ENCODE measurements around the gene MUC3A. TPM values are rescaled to one million over a fixed set of nuclear protein-coding genes. Genes with fewer than 3 reads are reported as not detected.
"Not testable (repeated sequence)": the region's sequence is repeated elsewhere in the genome, so short reads cannot be mapped to it uniquely, and the experiment has no call there.

The MUC3A gene
- polyA plus RNA-seq (2013, experiment 1 of 2): 21.9 TPM
- 30.2 TPM for polyA plus RNA-seq (2013, experiment 2 of 2)

- Histone ChIP-seq H3K4me1 (ENCODE audit: insufficient read depth, low read length) (peaks cover 19% of the 10 kb centered on the region), H3K27me3 (ENCODE audit: insufficient read depth, low read length) (no peaks in the 10 kb centered on the region), H3K36me3 (ENCODE audit: insufficient read depth, low read length) (no peaks in the 10 kb centered on the region), H3K9me3 (ENCODE audit: insufficient read depth, low read depth, low read length) (no peaks in the 10 kb centered on the region), H3K4me3 (ENCODE audit: low read length) (peak within 1 kb of the TSS; percentile 5; the same call in 1 of the 2 replicates), H3K9ac (ENCODE audit: low read depth, low read length) (no peak within 1 kb of the TSS), H3K27ac (ENCODE audit: low read depth, low read length) (no peak within 1 kb of the TSS)
- 36% methylated on average over 23 of the region's 24 CpGs for WGBS
Measured at GRCh38 chr7:100949227-100949932, at the start of gene MUC3A. Gene MUC3A (plus strand): TSS chr7:100949534. CDS start chr7:100949625, 91 bp downstream.

- no peaks in the 10 kb centered on the region for H3K9me3 ChIP-seq (ENCODE audit: insufficient read depth, low read depth, low read length)
- no peak overlapping the region for H3K4me3 ChIP-seq (ENCODE audit: low read length)
- H3K27me3 ChIP-seq (ENCODE audit: insufficient read depth, low read length): peaks cover 13% of the 10 kb centered on the region
- H3K36me3 ChIP-seq (ENCODE audit: insufficient read depth, low read length): no peaks in the 10 kb centered on the region
- H3K27ac ChIP-seq (ENCODE audit: low read depth, low read length): no peak overlapping the region
- 94% methylated on average over 1 of the region's 2 CpGs for WGBS
- no peaks in the 10 kb centered on the region for H3K4me1 ChIP-seq (ENCODE audit: insufficient read depth, low read length)
- H3K9ac ChIP-seq (ENCODE audit: low read depth, low read length): no peak overlapping the region
Measured at GRCh38 chr7:100900978-100901377, 48.4 kb upstream of the MUC3A start.

- peaks cover 4% of the 10 kb centered on the region for H3K27me3 ChIP-seq (ENCODE audit: insufficient read depth, low read length)
- H3K9ac ChIP-seq (ENCODE audit: low read depth, low read length): no peak overlapping the region
- no peaks in the 10 kb centered on the region for H3K9me3 ChIP-seq (ENCODE audit: insufficient read depth, low read depth, low read length)
- no peak overlapping the region for H3K27ac ChIP-seq (ENCODE audit: low read depth, low read length)
- 92% methylated on average over 5 of the region's 5 CpGs for WGBS
- no peak overlapping the region for H3K4me3 ChIP-seq (ENCODE audit: low read length)
- no peaks in the 10 kb centered on the region for H3K4me1 ChIP-seq (ENCODE audit: insufficient read depth, low read length)
- H3K36me3 ChIP-seq (ENCODE audit: insufficient read depth, low read length): no peaks in the 10 kb centered on the region
Measured at GRCh38 chr7:100901921-100902332, 47.4 kb upstream of the MUC3A start.

GRCh38 chr7:100902638-100903037, 46.7 kb upstream of the MUC3A start:
- no peaks in the 10 kb centered on the region for H3K36me3 ChIP-seq (ENCODE audit: insufficient read depth, low read length)
- no peaks in the 10 kb centered on the region; the same call in 1 of the 2 replicates for H3K27me3 ChIP-seq (ENCODE audit: insufficient read depth, low read length)
- no peak overlapping the region for H3K4me3 ChIP-seq (ENCODE audit: low read length)
- H3K27ac ChIP-seq (ENCODE audit: low read depth, low read length): no peak overlapping the region
- H3K9me3 ChIP-seq (ENCODE audit: insufficient read depth, low read depth, low read length): no peaks in the 10 kb centered on the region
- no peaks in the 10 kb centered on the region for H3K4me1 ChIP-seq (ENCODE audit: insufficient read depth, low read length)
- H3K9ac ChIP-seq (ENCODE audit: low read depth, low read length): no peak overlapping the region
- WGBS: 97% methylated on average over 6 of the region's 7 CpGs

- H3K36me3 ChIP-seq (ENCODE audit: insufficient read depth, low read length): no peaks in the 10 kb centered on the region
- no peak overlapping the region for H3K9ac ChIP-seq (ENCODE audit: low read depth, low read length)
- no peaks in the 10 kb centered on the region for H3K27me3 ChIP-seq (ENCODE audit: insufficient read depth, low read length)
- no peak overlapping the region for H3K4me3 ChIP-seq (ENCODE audit: low read length)
- H3K9me3 ChIP-seq (ENCODE audit: insufficient read depth, low read depth, low read length): no peaks in the 10 kb centered on the region
- 88% methylated on average over 5 of the region's 5 CpGs for WGBS
- H3K27ac ChIP-seq (ENCODE audit: low read depth, low read length): no peak overlapping the region
- H3K4me1 ChIP-seq (ENCODE audit: insufficient read depth, low read length): no peaks in the 10 kb centered on the region
Measured at GRCh38 chr7:100908512-100908911, 40.8 kb upstream of the MUC3A start.

- H3K27ac ChIP-seq (ENCODE audit: low read depth, low read length); H3K4me1 ChIP-seq (ENCODE audit: insufficient read depth, low read length); H3K36me3 ChIP-seq (ENCODE audit: insufficient read depth, low read length); H3K9me3 ChIP-seq (ENCODE audit: insufficient read depth, low read depth, low read length); H3K9ac ChIP-seq (ENCODE audit: low read depth, low read length); H3K27me3 ChIP-seq (ENCODE audit: insufficient read depth, low read length); H3K4me3 ChIP-seq (ENCODE audit: low read length): not testable (repeated sequence)
- WGBS: 94% methylated on average over 7 of the region's 7 CpGs
Measured at GRCh38 chr7:100910443-100910842, 38.9 kb upstream of the MUC3A start.

GRCh38 chr7:100911484-100911883, 37.9 kb upstream of the MUC3A start:
- Histone ChIP-seq H3K9me3 (ENCODE audit: insufficient read depth, low read depth, low read length) (no peaks in the 10 kb centered on the region), H3K4me3 (ENCODE audit: low read length) (no peak overlapping the region), H3K27me3 (ENCODE audit: insufficient read depth, low read length) (no peaks in the 10 kb centered on the region), H3K27ac (ENCODE audit: low read depth, low read length) (no peak overlapping the region), H3K9ac (ENCODE audit: low read depth, low read length) (no peak overlapping the region), H3K4me1 (ENCODE audit: insufficient read depth, low read length) (no peaks in the 10 kb centered on the region), H3K36me3 (ENCODE audit: insufficient read depth, low read length) (no peaks in the 10 kb centered on the region)
- 91% methylated on average over 3 of the region's 3 CpGs for WGBS

- Histone ChIP-seq H3K9me3 (ENCODE audit: insufficient read depth, low read depth, low read length) (no peaks in the 10 kb centered on the region), H3K4me1 (ENCODE audit: insufficient read depth, low read length) (no peaks in the 10 kb centered on the region), H3K4me3 (ENCODE audit: low read length) (no peak overlapping the region), H3K27me3 (ENCODE audit: insufficient read depth, low read length) (no peaks in the 10 kb centered on the region), H3K9ac (ENCODE audit: low read depth, low read length) (no peak overlapping the region), H3K27ac (ENCODE audit: low read depth, low read length) (no peak overlapping the region), H3K36me3 (ENCODE audit: insufficient read depth, low read length) (no peaks in the 10 kb centered on the region)
- 90% methylated on average over 14 of the region's 15 CpGs for WGBS
Measured at GRCh38 chr7:100914208-100914878, 35.0 kb upstream of the MUC3A start.

GRCh38 chr7:100914879-100915447, 34.4 kb upstream of the MUC3A start:
- Histone ChIP-seq H3K27ac (ENCODE audit: low read depth, low read length) (no peak overlapping the region), H3K9ac (ENCODE audit: low read depth, low read length) (no peak overlapping the region), H3K27me3 (ENCODE audit: insufficient read depth, low read length) (no peaks in the 10 kb centered on the region), H3K4me1 (ENCODE audit: insufficient read depth, low read length) (no peaks in the 10 kb centered on the region), H3K4me3 (ENCODE audit: low read length) (no peak overlapping the region), H3K36me3 (ENCODE audit: insufficient read depth, low read length) (no peaks in the 10 kb centered on the region), H3K9me3 (ENCODE audit: insufficient read depth, low read depth, low read length) (no peaks in the 10 kb centered on the region)
- WGBS: 88% methylated on average over 8 of the region's 8 CpGs

GRCh38 chr7:100919335-100919734, 30.0 kb upstream of the MUC3A start:
- not testable (repeated sequence) for H3K4me1 ChIP-seq (ENCODE audit: insufficient read depth, low read length)

GRCh38 chr7:100919779-100920437, 29.4 kb upstream of the MUC3A start:
- not testable (repeated sequence) for H3K27me3 ChIP-seq (ENCODE audit: insufficient read depth, low read length); H3K4me1 ChIP-seq (ENCODE audit: insufficient read depth, low read length); H3K4me3 ChIP-seq (ENCODE audit: low read length); H3K27ac ChIP-seq (ENCODE audit: low read depth, low read length); H3K36me3 ChIP-seq (ENCODE audit: insufficient read depth, low read length); H3K9me3 ChIP-seq (ENCODE audit: insufficient read depth, low read depth, low read length); H3K9ac ChIP-seq (ENCODE audit: low read depth, low read length)
- WGBS: 88% methylated on average over 8 of the region's 9 CpGs

More at GRCh38 chr7:100919335-100919734, 30.0 kb upstream of the MUC3A start:
- WGBS: 95% methylated on average over 5 of the region's 5 CpGs
- not testable (repeated sequence) for H3K4me3 ChIP-seq (ENCODE audit: low read length); H3K27me3 ChIP-seq (ENCODE audit: insufficient read depth, low read length); H3K9ac ChIP-seq (ENCODE audit: low read depth, low read length); H3K27ac ChIP-seq (ENCODE audit: low read depth, low read length); H3K9me3 ChIP-seq (ENCODE audit: insufficient read depth, low read depth, low read length); H3K36me3 ChIP-seq (ENCODE audit: insufficient read depth, low read length)

All from HUES64 (cell line).